HepG2 (cell line): ENCODE measurements around the gene SULT2B1. TPM values are rescaled to one million over a fixed set of nuclear protein-coding genes. Genes with fewer than 3 reads are reported as not detected.

Experiments used
- HNF4G ChIP-seq, 2 experiments: sonication (generic) in 1 of 2; formaldehyde crosslinking in 1 of 2; IDR thresholded peaks; 2 replicates each; pipeline versions ENCODE4 v1.4.0 to v1.6.1; 2011 to 2020; ENCODE audit warnings: borderline replicate concordance in 2 of 2, low read depth in 2 of 2, mild to moderate bottlenecking in 2 of 2, low read length in 1 of 2, missing genetic modification reagents in 1 of 2, moderate library complexity in 1 of 2
- IRF2 ChIP-seq: IDR thresholded peaks from 2 replicates; pipeline ENCODE4 v1.6.1; 2018; ENCODE audit warnings: missing genetic modification reagents, missing compliant biosample characterization
- KMT2B ChIP-seq: IDR thresholded peaks from 2 replicates; pipeline ENCODE4 v1.6.1; 2016; ENCODE audit warnings: missing genetic modification reagents, missing compliant biosample characterization
- MBD4 ChIP-seq: IDR thresholded peaks from 2 replicates; pipeline ENCODE4 v1.6.1; 2012; ENCODE audit warnings: low read length, inconsistent platforms, borderline replicate concordance
- MTA3 ChIP-seq: sonication (generic); formaldehyde crosslinking; IDR thresholded peaks from 2 replicates; pipeline ENCODE4 v1.4.0; 2020; ENCODE audit warnings: missing genetic modification reagents
- MXD3 ChIP-seq: IDR thresholded peaks from 2 replicates; pipeline ENCODE4 v1.6.1; 2016; ENCODE audit warnings: mild to moderate bottlenecking, missing biosample characterization, missing genetic modification reagents
- NBN ChIP-seq: fragments of 450-650 bp; conservative IDR thresholded peaks from 2 replicates; pipeline ENCODE4 v1.6.1; 2017
- NFATC3 ChIP-seq: sonication (generic); formaldehyde crosslinking; IDR thresholded peaks from 2 replicates; pipeline ENCODE4 v1.5.1; 2020; ENCODE audit warnings: mild to moderate bottlenecking, missing genetic modification reagents
- POLR2A ChIP-seq, 2 experiments: IDR thresholded peaks; 2 replicates each; pipeline ENCODE4 v1.6.1; 2011; ENCODE audit warnings: low read depth in 2 of 2, low read length in 2 of 2, mild to moderate bottlenecking in 1 of 2, moderate library complexity in 1 of 2; ENCODE audit not compliant: insufficient read depth in 1 of 2
- RERE ChIP-seq: IDR thresholded peaks from 2 replicates; pipeline ENCODE4 v1.6.1; 2016; ENCODE audit warnings: low read depth, missing genetic modification reagents, missing compliant biosample characterization
- TAF1 ChIP-seq: sonication (generic); formaldehyde crosslinking; IDR thresholded peaks from 2 replicates; pipeline ENCODE4 v1.4.0; 2020; ENCODE audit warnings: missing genetic modification reagents
- TFE3 ChIP-seq: IDR thresholded peaks from 2 replicates; pipeline ENCODE4 v1.6.1; 2016
- YEATS2 ChIP-seq: sonication (generic); formaldehyde crosslinking; IDR thresholded peaks from 2 replicates; pipeline ENCODE4 v1.4.0; 2020; ENCODE audit warnings: missing genetic modification reagents, borderline replicate concordance
- ZBTB7A ChIP-seq: sonication (generic); formaldehyde crosslinking; IDR thresholded peaks from 2 replicates; pipeline ENCODE4 v1.8.0; 2022; ENCODE audit warnings: mild to moderate bottlenecking, missing genetic modification reagents
- ZFP1 ChIP-seq: IDR thresholded peaks from 2 replicates; pipeline ENCODE4 v1.6.1; 2016
- ZNF3 ChIP-seq: IDR thresholded peaks from 2 replicates; pipeline ENCODE4 v1.7.0; 2017; ENCODE audit warnings: inconsistent platforms
- ZNF563 ChIP-seq: sonication (generic); formaldehyde crosslinking; IDR thresholded peaks from 2 replicates; pipeline ENCODE4 v1.8.0; 2022; ENCODE audit warnings: mild to moderate bottlenecking, moderate library complexity, missing genetic modification reagents
- ZNF605 ChIP-seq: sonication (generic); formaldehyde crosslinking; IDR thresholded peaks from 2 replicates; pipeline ENCODE4 v1.8.0; 2022; ENCODE audit warnings: mild to moderate bottlenecking, missing genetic modification reagents
- ZNF879 ChIP-seq: sonication (generic); formaldehyde crosslinking; IDR thresholded peaks from 2 replicates; pipeline ENCODE4 v1.8.1; 2023; ENCODE audit warnings: missing genetic modification reagents
- ZSCAN25 ChIP-seq: sonication (generic); formaldehyde crosslinking; IDR thresholded peaks from 2 replicates; pipeline ENCODE4 v1.8.0; 2022; ENCODE audit warnings: mild to moderate bottlenecking, missing genetic modification reagents
- ZSCAN5A ChIP-seq: sonication (generic); formaldehyde crosslinking; IDR thresholded peaks from 2 replicates; pipeline ENCODE4 v1.8.0; 2022; ENCODE audit warnings: mild to moderate bottlenecking, missing genetic modification reagents, borderline replicate concordance
- polyA plus RNA-seq, 8 experiments: library from polyadenylated mRNA; depleted of rRNA in 3 of 8; stranded (reverse) in 7 of 8; unstranded in 1 of 8; fragments of >200 nt; fragmentation: Illumina TruSeq in 4 of 8; extraction: Trizol in 4 of 8; gene quantifications; 2 replicates each; pipeline versions ENCODE4 v1.2.1 to v1.2.3, GENCODE V29; 2011 to 2016; ENCODE audit warnings: low read depth in 4 of 8, missing spikeins in 1 of 8, mixed read lengths in 1 of 8; ENCODE audit not compliant: insufficient read depth in 1 of 8
- total RNA-seq, 5 experiments: library from RNA; depleted of rRNA; stranded (reverse); fragments of >200 nt; fragmentation: Illumina TruSeq; extraction: Trizol; gene quantifications; 2 replicates each; pipeline ENCODE4 v1.2.3, GENCODE V29; 2016; ENCODE audit warnings: low read depth in 1 of 5
- TF ChIP-seq, protein P1 (sequence below): sonication (generic); formaldehyde crosslinking; IDR thresholded peaks from 2 replicates; pipeline ENCODE4 v1.8.0; 2022; ENCODE audit warnings: missing genetic modification reagents, low read depth, mild to moderate bottlenecking, borderline replicate concordance

Gene SULT2B1
- total and polyA plus RNA-seq, 2 of the 13 experiments (the other 11 are each of a cell fraction or from before 2014, with no cell fraction given) = 0.13 TPM; not detected in 1

DNA sequence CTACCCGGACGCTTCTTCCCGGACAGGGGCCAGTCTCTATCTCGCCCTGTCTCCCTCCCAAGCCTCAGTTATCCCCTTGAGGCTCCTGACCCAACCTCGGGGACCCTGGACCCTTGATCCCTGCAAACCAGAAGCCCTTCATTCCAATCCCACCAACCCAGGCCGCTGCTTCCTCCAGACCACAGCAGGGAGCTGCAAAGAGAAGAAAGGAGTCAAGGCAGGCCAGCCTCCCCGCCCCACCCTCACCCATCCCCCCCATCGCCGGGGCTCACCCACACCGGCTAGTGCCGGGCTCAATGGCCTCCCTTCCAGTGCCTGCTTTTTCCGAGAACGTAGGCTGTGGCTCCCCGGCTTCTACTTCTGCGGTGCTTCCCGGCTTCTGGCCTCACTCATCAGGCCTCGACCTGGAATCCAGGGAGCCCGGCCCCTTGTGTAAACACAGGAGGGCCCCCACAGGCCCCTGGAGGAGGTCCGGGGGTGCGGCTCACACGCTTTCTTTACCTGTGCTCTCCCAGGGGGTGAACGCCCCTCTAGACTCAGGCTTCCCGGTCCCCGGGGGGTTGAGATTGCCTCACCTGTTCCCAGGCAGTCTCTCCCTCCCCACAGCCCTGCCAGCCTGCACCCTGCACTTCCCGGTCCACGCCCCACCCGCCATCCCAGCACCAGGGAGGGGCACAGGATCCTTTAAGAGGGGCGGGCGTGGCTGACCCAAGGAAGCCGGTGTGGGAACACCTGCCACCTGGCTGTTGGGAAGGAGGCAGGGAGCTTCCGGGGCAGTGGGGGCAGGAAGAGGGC is 62.7 kb downstream of the SULT2B1 start, which contains the start of gene FAM83E (continued):
- TF ChIP-seq RERE (CRISPR knock-in tag) = no peak
- TF ChIP-seq TFE3 (CRISPR knock-in tag) = no peak
- TF ChIP-seq TAF1 (CRISPR knock-in tag) = no peak
- no peak for TF ChIP-seq KMT2B
- TF ChIP-seq, protein P1, sequence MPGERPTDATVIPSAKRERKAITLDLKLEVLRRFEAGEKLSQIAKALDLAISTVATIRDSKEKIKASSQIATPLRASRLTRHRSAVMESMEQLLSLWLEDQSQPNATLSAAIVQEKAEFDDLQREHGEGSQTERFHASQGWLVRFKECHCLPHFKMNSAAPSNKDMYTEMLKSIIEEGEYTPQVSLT (CRISPR knock-in tag) = no peak
- TF ChIP-seq YEATS2 (CRISPR knock-in tag) = no peak
- no peak for TF ChIP-seq HNF4G (IDR thresholded peaks at IDR 0.05; ENCODE audit: borderline replicate concordance, low read depth, low read length)
- no peak for TF ChIP-seq HNF4G (CRISPR knock-in tag; IDR thresholded peaks at IDR 0.05; ENCODE audit: borderline replicate concordance, low read depth)
- TF ChIP-seq MBD4 = 0 out of 2 replicates have a peak, but pooled peaks have one; percentile 36
- no peak for TF ChIP-seq ZFP1
- no peak for TF ChIP-seq ZSCAN25 (CRISPR knock-in tag)
- TF ChIP-seq ZNF563 (CRISPR knock-in tag) = no peak
- TF ChIP-seq ZSCAN5A (CRISPR knock-in tag) = no peak
- peak in 1 of 2 experiments; percentile 37; a peak in 3 of 4 replicates for TF ChIP-seq POLR2A (IDR thresholded peaks at IDR 0.05; ENCODE audit: insufficient read depth in 1 of 2, low read depth in 2 of 2, low read length in 2 of 2)
- TF ChIP-seq NFATC3 (CRISPR knock-in tag) = no peak
- TF ChIP-seq MTA3 (CRISPR knock-in tag) = no peak
- no peak for TF ChIP-seq ZNF879 (CRISPR knock-in tag)
- TF ChIP-seq ZNF3 (CRISPR knock-in tag) = no peak
- TF ChIP-seq ZNF605 (CRISPR knock-in tag) = 0 out of 2 replicates have a peak, but pooled peaks have one; percentile 42
- no peak for TF ChIP-seq ZBTB7A (CRISPR knock-in tag)
- no peak for TF ChIP-seq MXD3 (CRISPR knock-in tag)
- TF ChIP-seq IRF2 (CRISPR knock-in tag) = no peak
- TF ChIP-seq NBN = no peak
